HG02852 (cell line): ENCODE results near the gene CLEC4G.

Experiments
- ATAC-seq: cut with Tn5 transposase; IDR thresholded peaks from one replicate; pipeline ENCODE4 v1.9.1; 2021; ENCODE audit warnings: mild to moderate bottlenecking, moderate library complexity; ENCODE audit not compliant: unreplicated experiment

Gene CLEC4G

DNA sequence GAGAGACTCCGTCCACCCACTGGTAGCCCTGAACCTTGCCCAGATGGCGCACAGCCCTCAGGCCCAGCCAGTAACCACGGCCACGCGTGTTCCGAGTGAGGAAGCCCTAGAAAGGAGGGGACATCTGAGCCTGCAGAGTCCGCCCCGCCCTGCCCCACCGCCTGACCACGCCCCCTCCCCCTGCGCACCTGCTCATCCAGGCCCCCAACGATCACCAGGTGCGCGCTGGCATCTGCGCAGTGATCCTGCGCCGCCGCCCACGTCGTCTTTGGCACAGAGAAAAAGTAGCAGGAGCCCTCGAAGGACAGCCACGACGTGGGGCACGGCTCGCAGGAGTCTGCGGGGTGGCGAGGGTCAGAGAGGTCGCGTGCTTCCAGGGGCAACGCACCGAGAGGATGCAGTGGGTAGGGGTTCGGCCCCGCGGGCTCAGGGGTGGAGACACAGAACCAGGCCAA lies 2.1 kb downstream of the CLEC4G start:
- no peak for ATAC-seq

- ATAC-seq = no peak
Measured at GRCh38 chr19:7729211-7729610, 2.7 kb downstream of the CLEC4G start.

DNA sequence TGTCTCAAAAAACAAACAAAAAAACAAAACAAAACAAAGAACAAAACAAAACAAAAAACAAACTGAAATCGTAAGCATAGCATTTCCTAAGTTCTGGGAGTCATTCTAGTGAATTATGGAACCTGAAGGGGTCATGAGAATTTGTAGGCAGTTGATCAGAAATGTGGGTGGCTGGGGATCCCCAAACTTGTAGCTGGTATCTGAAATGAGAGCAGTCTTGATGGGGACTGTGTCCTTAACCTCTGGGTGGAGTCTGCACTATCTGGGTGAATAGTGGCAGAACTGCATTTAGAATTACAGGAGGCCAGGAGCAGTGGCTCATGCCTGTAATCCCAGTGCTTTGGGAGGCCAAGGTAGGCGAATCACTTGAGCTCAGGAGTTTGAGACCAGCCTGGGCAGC lies 6.1 kb downstream of the CLEC4G start:
- ATAC-seq = no peak

DNA sequence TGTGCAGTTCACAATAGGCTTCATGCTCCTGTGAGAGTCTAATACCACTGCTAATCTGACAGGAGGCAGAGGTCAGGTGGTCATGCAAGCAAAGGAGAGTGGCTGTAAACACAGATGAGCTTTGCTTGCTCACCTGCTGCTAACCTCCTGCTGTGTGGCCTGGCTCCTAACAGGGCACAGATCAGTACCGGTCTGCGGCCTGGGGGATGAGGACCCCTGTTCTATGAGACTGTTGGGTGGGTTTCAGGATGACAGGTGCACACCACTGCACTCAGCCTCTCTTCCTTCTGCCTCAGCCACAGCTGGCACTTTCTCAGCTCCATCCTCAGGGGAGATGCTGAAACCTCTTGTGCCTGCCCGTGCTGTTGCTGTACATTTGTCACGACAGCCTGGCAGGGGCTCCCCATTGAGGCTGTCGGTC lies 9.7 kb downstream of the CLEC4G start:
- no peak for ATAC-seq

GRCh38 chr19:7720351-7720750 lies 11.6 kb downstream of the CLEC4G start:
- no peak for ATAC-seq

GRCh38 chr19:7718668-7719067 lies 13.2 kb downstream of the CLEC4G start:
- ATAC-seq = no peak

DNA sequence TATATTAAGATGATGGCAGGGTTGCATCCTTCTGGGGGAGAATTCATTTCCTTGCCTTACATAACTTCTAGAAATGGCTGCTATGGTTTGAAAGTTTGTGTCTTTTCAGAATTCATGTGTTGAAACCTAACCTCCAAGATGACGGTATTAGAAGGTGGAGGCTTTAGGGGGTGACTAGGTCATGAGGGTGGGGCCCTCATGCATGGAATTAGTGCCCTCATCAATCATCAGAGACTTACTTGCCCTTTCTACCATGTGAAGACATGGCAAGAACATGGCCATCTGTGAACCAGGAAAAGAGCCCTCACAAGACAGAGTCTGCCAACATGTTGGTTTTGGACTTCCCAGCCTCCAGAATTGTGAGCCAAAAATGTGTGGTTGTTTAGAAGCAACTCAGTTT lies 15.1 kb downstream of the CLEC4G start:
- no peak for ATAC-seq

- no peak for ATAC-seq
Measured at GRCh38 chr19:7715671-7716070, 16.2 kb downstream of the CLEC4G start.

GRCh38 chr19:7710616-7711015 lies 21.3 kb downstream of the CLEC4G start:
- no peak for ATAC-seq

GRCh38 chr19:7709932-7710460 lies 21.9 kb downstream of the CLEC4G start:
- no peak for ATAC-seq

DNA sequence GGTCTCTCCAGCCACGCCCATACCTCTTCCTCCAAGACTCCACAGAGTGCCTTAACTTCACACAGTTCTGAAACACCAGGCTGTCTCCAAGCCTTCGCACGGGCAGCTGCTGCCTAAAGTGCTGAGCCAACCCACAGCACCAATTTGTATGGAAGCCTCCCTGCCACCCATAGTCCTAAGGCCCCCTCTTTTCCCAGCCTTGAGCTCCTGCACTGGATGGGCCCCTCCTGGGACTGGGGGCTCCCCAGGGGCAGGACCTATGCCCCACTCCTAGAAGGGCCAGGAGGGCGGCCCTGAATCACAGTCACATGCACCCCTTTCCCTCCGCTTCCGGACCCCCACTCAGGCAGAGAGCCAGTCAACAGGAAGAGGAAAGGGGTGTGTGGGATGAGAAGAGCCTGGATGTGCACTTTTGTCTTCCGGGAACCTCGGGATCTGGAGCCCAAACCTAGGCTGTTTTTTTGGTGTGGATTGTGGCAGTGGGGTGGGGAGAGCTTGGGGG lies 24.9 kb downstream of the CLEC4G start:
- ATAC-seq = no peak

GRCh38 chr19:7706188-7706954 lies 25.5 kb downstream of the CLEC4G start:
- no peak for ATAC-seq

GRCh38 chr19:7705387-7706187 lies 26.3 kb downstream of the CLEC4G start:
- ATAC-seq = peak; percentile 55

DNA sequence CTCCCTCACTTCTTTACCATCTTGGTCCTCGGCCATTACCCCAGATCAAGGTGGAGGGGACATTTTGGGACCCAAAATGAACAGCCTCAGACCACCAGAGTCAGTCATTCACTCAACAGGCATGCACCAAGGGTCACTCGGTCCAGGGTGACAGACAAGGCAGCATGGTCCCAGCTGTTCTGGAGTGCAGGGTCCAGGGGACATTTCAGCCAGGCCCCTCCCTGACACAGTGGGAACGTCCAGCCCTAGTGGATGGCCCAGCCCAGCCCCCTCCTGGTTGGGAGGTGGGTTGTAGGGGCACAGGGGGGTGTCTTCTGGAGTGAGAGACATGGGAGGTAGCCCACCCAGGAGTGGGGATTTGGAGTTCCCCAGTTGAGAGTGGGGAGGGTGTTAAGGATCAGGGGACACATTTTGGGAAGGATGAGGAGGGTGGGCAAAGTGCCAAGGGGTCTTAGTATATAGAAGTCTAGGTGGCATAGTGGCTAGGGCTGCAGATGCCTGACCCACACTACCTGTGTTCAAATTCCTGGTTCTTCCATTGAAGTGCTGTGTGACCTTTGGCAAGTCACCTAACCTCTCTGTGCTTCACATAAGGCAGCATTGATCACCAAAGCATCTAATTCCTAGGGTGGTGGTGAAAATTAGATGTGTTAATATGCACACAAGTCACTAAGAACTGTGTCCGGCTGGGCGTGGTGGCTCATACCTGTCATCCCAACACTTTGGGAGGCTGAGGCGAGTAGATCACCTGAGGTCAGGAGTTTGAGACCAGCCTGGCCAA lies 27.4 kb downstream of the CLEC4G start:
- no peak for ATAC-seq

GRCh38 chr19:7703332-7703731 lies 28.6 kb downstream of the CLEC4G start:
- ATAC-seq = no peak

- ATAC-seq = peak; percentile 58
Measured at GRCh38 chr19:7701654-7702457, 30.1 kb downstream of the CLEC4G start, which contains the start of gene FCER2. FCER2 (minus strand) TSS chr19:7702131; CDS start chr19:7699760, 2,371 bp downstream.

DNA sequence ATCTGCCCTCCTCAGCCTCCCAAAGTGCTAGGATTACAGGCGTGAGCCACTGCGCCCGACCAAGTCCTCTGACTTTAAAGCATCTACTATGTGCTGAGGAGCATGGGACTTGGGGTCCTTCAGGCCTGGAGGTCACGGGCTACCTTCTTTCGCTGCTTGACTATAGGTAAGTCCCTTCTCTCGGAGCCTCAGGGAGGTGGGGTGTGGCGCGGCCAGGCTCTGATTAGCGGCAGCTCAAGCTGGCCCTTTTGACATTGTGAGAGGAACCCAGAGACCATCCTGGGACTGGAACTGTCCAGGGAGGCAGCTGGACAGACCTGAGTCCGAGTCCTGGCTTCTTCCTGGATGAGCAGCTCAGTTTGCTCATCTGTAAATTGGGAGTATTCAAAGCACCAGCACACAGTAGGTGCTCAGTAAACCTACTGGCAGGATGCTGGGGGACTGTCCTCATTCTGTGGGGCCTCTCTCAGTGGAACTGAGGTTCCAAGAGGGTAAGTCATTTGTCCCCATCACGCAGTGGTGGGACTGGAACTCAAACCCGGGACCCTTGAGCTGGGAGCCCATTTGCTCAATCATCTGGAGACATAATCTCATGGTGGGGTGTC lies 30.8 kb downstream of the CLEC4G start:
- no peak for ATAC-seq

GRCh38 chr19:7699417-7700401 lies 32.2 kb downstream of the CLEC4G start:
- ATAC-seq = no peak
